Ectodermal cell (in vitro differentiated cells): Measurements from ENCODE around the gene MAD1L1.

Experiments
- H3K27ac ChIP-seq: 2 replicates; pipeline ENCODE4 v1.7.0; 2013; ENCODE audit warnings: mild to moderate bottlenecking, low read depth, low read length; ENCODE audit not compliant: insufficient read depth, poor library complexity, severe bottlenecking
- H3K27me3 ChIP-seq: 2 replicates; pipeline ENCODE4 v1.7.0; 2013; ENCODE audit warnings: mild to moderate bottlenecking, low read length; ENCODE audit not compliant: insufficient read depth, control insufficient read depth, poor library complexity, severe bottlenecking
- H3K36me3 ChIP-seq: one replicate; pipeline ENCODE4 v1.7.0; 2013; ENCODE audit warnings: low read length; ENCODE audit not compliant: control insufficient read depth, insufficient read depth
- H3K4me1 ChIP-seq: one replicate; pipeline ENCODE4 v1.7.0; 2013; ENCODE audit warnings: low read length; ENCODE audit not compliant: control insufficient read depth, insufficient read depth
- H3K4me3 ChIP-seq: 2 replicates; pipeline ENCODE4 v1.7.0; 2013; ENCODE audit warnings: low read depth, low read length, control low read depth; ENCODE audit not compliant: insufficient read depth
- H3K9me3 ChIP-seq: 2 replicates; pipeline ENCODE4 v1.7.0; 2013; ENCODE audit warnings: mild to moderate bottlenecking, low read length, moderate library complexity; ENCODE audit not compliant: control insufficient read depth
- WGBS, 2 experiments: methylation state at CpG; one replicate each; pipeline ENCODE4 v1.1.7; 2013; ENCODE audit warnings: missing lambda C conversion rate in 2 of 2; 5-methylcytosine and 5-hydroxymethylcytosine counted together

The MAD1L1 gene

GRCh38 chr7:2024567-2024918, 208.2 kb downstream of the MAD1L1 start:
- H3K4me3 ChIP-seq = no peak overlapping the region
- no peaks in the 10 kb centered on the region for H3K27me3 ChIP-seq
- no peak overlapping the region for H3K27ac ChIP-seq
- 63 to 79% methylated on average over 2 to 4 of the region's 4 CpGs for WGBS, 2 experiments
- peaks cover 6% of the 10 kb centered on the region for H3K9me3 ChIP-seq
- H3K36me3 ChIP-seq = peaks cover 4% of the 10 kb centered on the region
- peaks cover 18% of the 10 kb centered on the region for H3K4me1 ChIP-seq

- no peak overlapping the region for H3K4me3 ChIP-seq
- peaks cover 18% of the 10 kb centered on the region for H3K4me1 ChIP-seq
- 89 to 94% methylated on average over 7 of the region's 7 CpGs for WGBS, 2 experiments
- peaks cover 6% of the 10 kb centered on the region for H3K9me3 ChIP-seq
- no peaks in the 10 kb centered on the region for H3K27me3 ChIP-seq
- peak overlapping the region; percentile 45 for H3K27ac ChIP-seq
- H3K36me3 ChIP-seq = peaks cover 4% of the 10 kb centered on the region
Observed at GRCh38 chr7:2023877-2024566, 208.7 kb downstream of the MAD1L1 start.

- H3K4me1 ChIP-seq = peaks cover 25% of the 10 kb centered on the region
- peaks cover 4% of the 10 kb centered on the region for H3K36me3 ChIP-seq
- no peak overlapping the region for H3K27ac ChIP-seq
- no peak overlapping the region for H3K4me3 ChIP-seq
- no peaks in the 10 kb centered on the region for H3K27me3 ChIP-seq
- WGBS, 2 experiments = 77 to 82% methylated on average over 8 of the region's 8 CpGs
- H3K9me3 ChIP-seq = peaks cover 6% of the 10 kb centered on the region
Observed at GRCh38 chr7:2022737-2023250, 210.0 kb downstream of the MAD1L1 start.

GRCh38 chr7:2022021-2022409, 210.7 kb downstream of the MAD1L1 start:
- Histone ChIP-seq H3K36me3 (peaks cover 4% of the 10 kb centered on the region), H3K27ac (no peak overlapping the region), H3K4me3 (no peak overlapping the region), H3K4me1 (peaks cover 32% of the 10 kb centered on the region), H3K9me3 (peaks cover 6% of the 10 kb centered on the region), H3K27me3 (no peaks in the 10 kb centered on the region)
- WGBS, 2 experiments = 95 to 96% methylated on average over 9 of the region's 9 CpGs

GRCh38 chr7:2019711-2020511, 212.8 kb downstream of the MAD1L1 start:
- Histone ChIP-seq H3K27me3 (no peaks in the 10 kb centered on the region), H3K4me1 (peaks cover 35% of the 10 kb centered on the region), H3K4me3 (no peak overlapping the region), H3K9me3 (no peaks in the 10 kb centered on the region), H3K27ac (no peak overlapping the region), H3K36me3 (no peaks in the 10 kb centered on the region)
- 91% methylated on average over 43 of the region's 43 CpGs for WGBS, 2 experiments

- WGBS, 2 experiments = 94 to 95% methylated on average over 10 of the region's 10 CpGs
- no peaks in the 10 kb centered on the region for H3K9me3 ChIP-seq
- H3K36me3 ChIP-seq = no peaks in the 10 kb centered on the region
- peaks cover 35% of the 10 kb centered on the region for H3K4me1 ChIP-seq
- H3K27ac ChIP-seq = no peak overlapping the region
- H3K4me3 ChIP-seq = no peak overlapping the region
- H3K27me3 ChIP-seq = no peaks in the 10 kb centered on the region
Observed at GRCh38 chr7:2019461-2019710, 213.4 kb downstream of the MAD1L1 start.

GRCh38 chr7:2018569-2019460, 213.9 kb downstream of the MAD1L1 start:
- Histone ChIP-seq H3K27me3 (no peaks in the 10 kb centered on the region), H3K9me3 (no peaks in the 10 kb centered on the region), H3K4me1 (peaks cover 35% of the 10 kb centered on the region), H3K27ac (no peak overlapping the region), H3K4me3 (no peak overlapping the region), H3K36me3 (no peaks in the 10 kb centered on the region)
- WGBS, 2 experiments = 91 to 92% methylated on average over 28 of the region's 28 CpGs

- Histone ChIP-seq H3K4me3 (no peak overlapping the region), H3K27ac (no peak overlapping the region), H3K27me3 (no peaks in the 10 kb centered on the region), H3K9me3 (no peaks in the 10 kb centered on the region), H3K36me3 (no peaks in the 10 kb centered on the region), H3K4me1 (peaks cover 35% of the 10 kb centered on the region)
- 93 to 94% methylated on average over 28 of the region's 28 CpGs for WGBS, 2 experiments
Observed at GRCh38 chr7:2017914-2018568, 214.7 kb downstream of the MAD1L1 start.

- 94 to 95% methylated on average over 18 of the region's 18 CpGs for WGBS, 2 experiments
Observed at GRCh38 chr7:2017481-2017891, 215.3 kb downstream of the MAD1L1 start.

More at GRCh38 chr7:2017481-2017891, 215.3 kb downstream of the MAD1L1 start:
- Histone ChIP-seq H3K36me3 (no peaks in the 10 kb centered on the region), H3K4me3 (no peak overlapping the region), H3K27me3 (no peaks in the 10 kb centered on the region), H3K4me1 (peaks cover 35% of the 10 kb centered on the region), H3K9me3 (no peaks in the 10 kb centered on the region), H3K27ac (no peak overlapping the region)
